HG02943 (cell line): ENCODE data around the gene XPO4.
"Not testable (repeated sequence)": the region's sequence is repeated elsewhere in the genome, so short reads cannot be mapped to it uniquely, and the experiment has no call there.

Source experiments
- ATAC-seq: cut with Tn5 transposase; IDR thresholded peaks from one replicate; pipeline ENCODE4 v1.9.1; 2021; ENCODE audit warnings: mild to moderate bottlenecking, low read depth, moderate library complexity; ENCODE audit not compliant: unreplicated experiment

Gene XPO4

DNA sequence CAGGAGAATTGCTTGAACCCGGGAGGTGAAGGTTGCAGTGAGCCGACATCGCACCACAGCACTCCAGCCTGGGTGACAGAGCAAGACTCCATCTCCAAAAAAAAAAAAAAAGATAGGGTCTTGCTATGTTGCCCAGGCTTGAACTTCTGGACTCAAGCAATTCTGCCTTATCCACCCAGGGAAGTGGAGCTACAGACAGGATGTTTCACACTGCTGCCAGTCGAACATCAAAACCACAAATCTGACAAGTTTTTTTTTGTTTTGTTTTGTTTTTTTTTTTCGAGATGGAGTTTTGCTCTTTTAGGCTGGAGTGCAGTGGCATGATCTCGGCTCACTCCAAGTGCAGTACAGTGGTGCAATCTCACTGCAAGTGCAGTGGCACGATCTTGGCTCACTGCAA, 10.8 kb downstream of the XPO4 start:
- ATAC-seq = no peak

DNA sequence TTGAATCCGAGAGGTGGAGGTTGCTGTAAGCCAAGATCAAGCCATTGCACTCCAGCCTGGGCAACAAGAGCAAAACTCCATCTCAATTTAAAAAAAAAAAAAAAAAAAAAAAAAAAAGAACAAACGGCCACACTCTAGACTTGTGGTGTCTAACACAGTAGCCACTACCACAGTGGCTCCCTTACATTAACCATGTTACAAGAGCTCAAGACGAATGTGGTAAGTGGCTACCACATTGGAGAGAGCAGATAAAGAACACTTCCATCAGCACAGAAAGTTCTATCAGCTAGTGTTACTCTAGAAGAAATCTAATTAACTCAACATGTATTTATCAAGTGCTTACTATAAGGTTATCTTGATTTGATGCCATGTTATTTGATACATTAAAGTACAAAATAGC, 11.5 kb downstream of the XPO4 start:
- ATAC-seq = no peak

GRCh38 chr13:20890540-20890939, 12.0 kb downstream of the XPO4 start:
- ATAC-seq = not testable (repeated sequence)

DNA sequence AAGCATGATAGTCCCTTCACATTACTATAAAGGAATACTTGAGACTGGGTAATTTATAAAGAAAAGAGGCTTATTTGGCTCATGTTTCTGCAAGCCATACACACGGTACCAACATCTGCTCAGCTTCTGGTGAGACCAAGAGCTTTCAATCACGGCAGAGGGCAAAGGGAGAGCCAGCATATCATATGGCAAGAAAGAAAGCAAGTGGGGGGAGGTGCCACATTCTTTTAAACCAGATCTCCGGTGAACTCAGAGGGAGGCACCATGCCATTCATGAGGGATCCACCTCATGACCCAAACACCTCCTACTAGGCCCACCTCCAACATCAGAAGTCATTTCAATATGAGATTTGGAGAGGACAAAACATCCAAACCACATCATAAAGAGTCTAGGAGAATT, 20.3 kb downstream of the XPO4 start:
- no peak for ATAC-seq

DNA sequence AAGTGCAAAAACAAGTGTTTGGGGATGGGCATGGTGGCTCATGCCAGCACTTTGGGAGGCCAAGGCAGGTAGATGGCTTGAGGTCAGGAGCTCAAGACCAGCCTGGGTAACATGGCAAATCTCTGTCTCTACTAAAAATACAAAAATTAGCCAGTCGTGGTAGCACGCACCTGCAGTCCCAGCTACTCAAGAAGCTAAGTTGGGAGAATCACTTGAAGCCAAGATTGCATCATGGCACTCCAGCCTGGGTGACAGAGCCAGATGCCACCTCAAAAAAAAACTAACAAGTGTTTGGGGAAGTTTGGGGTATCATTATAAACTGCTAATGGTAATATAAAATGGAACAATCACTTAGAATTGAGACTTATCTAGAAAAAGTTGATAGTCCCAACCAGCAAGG, 24.6 kb downstream of the XPO4 start:
- ATAC-seq = no peak

GRCh38 chr13:20876802-20877201, 25.7 kb downstream of the XPO4 start:
- ATAC-seq = not testable (repeated sequence)

DNA sequence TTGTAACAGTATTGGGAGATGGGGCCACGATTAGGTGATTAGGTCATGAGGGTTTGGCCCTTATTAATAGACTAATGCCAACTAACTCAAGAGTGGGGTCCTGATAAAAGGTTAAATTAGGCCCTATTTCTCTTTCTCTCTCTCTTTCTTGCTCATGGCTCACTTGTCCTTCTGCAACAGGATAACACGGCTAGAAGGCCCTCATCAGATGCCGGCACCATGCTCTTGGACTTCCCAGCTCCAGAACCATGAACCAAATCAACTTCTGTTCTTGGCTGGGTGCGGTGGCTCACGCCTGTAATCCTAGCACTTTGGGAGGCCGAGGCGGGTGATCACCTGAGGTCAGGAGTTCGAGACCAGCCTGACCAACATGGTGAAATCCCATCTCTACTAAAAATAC, 28.1 kb downstream of the XPO4 start:
- not testable (repeated sequence) for ATAC-seq

- no peak for ATAC-seq
Observed at GRCh38 chr13:20873348-20873747, 29.2 kb downstream of the XPO4 start.

DNA sequence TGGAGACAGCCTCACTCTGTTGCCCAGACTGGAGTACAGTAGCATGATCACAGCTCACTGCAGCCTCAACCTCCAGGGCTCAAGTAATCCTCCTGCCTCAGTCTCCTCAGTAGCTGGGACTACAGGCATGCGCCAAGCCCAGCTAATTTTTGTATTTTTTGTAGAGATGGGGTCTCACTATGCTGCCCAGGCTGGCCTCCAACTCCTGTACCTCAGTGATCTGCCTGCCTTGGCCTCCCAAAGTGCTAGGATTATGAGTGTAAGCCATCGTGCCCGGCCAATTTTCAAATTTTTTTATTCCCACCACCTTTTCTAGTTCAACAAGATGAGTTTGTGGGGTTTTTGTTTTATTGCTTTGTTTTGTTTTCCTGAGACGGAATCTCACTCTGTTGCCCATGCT, 31.7 kb downstream of the XPO4 start:
- no peak for ATAC-seq

GRCh38 chr13:20869540-20869939, 33.0 kb downstream of the XPO4 start:
- no peak for ATAC-seq

GRCh38 chr13:20867408-20867807, 35.1 kb downstream of the XPO4 start:
- no peak for ATAC-seq

DNA sequence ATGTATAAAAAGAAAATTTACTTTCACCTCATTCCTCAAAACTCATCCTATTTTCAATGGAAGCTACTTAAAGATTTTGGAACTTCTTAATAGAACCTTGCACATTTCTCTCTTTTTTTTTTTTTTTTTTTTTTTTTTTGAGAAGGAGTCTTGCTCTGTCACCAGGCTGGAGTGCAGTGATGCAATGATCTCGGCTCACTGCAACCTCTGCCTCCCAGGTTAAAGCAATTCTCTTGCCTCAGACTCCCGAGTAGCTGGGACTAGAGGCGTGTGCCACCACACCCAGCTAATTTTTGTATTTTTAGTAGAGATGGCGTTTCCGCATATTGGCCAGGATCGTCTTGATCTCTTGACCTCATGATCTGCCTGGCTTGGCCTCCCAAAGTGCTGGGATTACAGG, 40.9 kb downstream of the XPO4 start:
- not testable (repeated sequence) for ATAC-seq

GRCh38 chr13:20860844-20861243, 41.7 kb downstream of the XPO4 start:
- no peak for ATAC-seq

DNA sequence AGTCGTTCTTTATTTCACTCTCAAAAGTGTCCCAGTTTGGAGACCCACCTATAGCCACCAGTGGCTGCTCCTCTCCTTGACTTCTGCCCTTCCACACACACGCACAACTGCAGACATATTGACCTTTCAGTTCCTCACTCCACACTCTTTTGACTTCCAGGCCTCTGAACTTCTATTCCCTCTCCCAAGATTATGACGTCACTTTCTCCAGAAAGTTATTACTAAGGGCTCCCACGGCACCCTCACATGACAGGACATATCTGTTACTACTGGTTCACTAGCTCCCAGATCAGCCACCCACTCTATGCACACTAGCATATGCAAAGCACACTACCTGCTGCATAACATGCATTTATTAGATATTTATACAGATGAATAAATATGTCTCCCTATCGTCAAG, 45.9 kb downstream of the XPO4 start:
- ATAC-seq = no peak

DNA sequence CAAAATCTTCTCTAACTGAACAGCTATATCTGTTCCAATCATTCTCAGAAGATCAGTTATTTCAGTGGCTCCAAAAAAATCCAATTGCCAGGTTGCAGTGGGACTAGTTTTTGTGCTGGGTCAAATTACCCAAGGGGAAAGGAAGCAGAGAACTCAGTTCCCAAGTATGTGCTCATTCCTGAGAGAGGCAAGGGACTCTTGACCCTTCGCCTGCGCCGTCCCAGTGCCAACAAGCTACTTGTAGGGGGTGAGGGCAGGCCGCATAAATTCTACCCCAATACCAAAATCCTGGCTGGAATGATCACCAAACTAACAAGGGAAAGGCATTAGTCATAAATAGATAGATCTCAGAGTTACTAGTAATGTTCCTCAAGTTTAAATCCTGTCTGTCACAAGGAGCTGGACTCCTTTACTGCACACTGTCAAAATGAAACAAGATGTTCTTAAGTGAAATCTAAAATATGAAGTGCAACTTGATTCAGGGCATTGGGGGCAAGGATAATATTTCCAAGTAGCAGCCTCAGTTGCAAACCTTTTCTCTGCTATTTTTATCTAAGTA, 50.6 kb downstream of the XPO4 start:
- ATAC-seq = no peak

DNA sequence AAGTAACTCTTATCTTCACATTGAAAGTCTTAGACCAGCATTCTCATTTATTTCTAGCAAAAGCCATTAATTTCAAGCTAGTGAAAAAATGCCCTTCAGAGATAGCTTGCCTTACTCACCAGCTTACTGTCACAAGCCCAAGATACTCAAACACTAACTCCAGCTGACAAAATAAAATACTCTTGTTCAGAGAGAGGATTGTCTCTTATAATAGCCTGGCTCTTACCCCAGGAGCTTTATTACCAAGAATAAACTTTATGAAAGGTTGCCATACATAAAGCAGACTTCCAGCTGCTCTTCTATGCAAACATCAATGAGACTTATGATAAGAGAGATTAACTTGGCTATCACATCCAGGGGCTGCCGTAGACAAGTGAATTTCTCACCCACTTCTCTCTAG, 53.6 kb downstream of the XPO4 start:
- no peak for ATAC-seq

- no peak for ATAC-seq
Observed at GRCh38 chr13:20848203-20848602, 54.3 kb downstream of the XPO4 start.

DNA sequence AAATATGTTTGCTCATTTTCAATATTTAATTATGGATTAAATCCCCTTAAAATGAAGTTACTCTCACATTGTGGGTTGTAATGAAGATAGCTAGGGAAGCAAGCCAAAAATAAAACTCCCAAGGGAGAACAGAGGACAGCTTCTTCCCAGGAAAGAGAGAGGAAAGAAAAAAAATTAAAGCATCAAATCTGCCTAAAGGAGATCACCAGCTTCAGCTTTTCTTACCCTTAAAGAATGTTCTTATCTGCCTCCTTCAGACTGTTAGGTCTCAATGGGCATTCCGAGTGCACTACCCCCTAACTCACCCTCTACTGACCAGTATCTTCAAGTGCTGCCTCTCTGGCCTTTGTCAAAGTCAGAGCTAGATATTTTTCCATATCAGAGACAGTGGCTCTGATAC, 55.2 kb downstream of the XPO4 start:
- ATAC-seq = no peak

GRCh38 chr13:20843166-20843565, 59.4 kb downstream of the XPO4 start:
- no peak for ATAC-seq

GRCh38 chr13:20840568-20840967, 62.0 kb downstream of the XPO4 start:
- ATAC-seq = no peak

DNA sequence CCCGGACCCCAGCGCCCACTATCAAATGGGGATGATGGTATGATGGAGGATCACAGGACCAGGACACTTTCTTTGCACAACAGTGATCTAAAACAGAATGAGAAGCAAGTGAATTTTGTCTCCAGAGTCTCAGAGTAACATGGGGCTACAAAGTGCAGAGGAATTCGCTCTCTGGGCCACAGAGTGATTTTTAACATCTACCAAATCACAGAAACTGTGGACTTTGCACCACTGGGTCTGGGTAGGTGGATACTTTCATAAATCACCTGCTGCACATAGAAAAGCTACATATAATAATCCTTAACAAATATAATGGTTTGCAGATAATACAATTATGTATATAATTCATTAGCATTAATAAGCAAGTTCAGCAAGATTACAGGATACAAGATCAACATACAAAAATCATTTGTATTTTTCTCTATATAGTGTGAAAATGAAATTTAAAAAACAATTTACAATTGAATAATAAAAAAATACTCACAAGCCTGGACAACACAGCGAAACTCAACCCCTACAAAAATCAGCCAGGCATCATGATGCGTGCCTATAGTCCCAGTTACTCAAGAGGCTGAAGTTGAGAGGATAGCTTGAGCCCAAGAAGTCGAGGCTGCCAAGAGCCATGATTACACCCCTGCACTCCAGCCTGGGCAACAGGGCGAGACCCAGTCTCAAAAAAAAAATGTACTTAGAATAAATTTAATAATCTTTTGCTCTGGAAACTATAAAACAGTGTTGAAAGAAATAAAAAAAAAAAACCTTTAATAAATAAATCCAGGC, 68.5 kb downstream of the XPO4 start:
- no peak for ATAC-seq

DNA sequence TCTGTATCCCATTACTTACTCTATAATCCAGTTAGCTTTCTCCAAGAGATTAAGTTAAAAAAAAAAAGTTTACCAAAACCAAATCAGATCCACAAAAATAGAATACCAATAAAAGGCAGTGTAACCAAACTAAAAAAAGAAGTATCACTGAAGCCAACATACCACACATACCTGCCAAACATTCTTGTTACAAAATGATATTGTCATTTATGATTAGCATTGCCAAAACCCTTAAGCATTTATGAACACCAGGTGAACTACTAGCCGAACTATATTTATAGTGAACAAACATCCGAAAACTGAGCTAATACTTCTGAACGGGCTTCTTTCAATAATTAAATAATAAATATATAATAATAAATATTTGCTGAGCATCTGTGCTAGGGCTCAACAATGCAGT, 69.7 kb downstream of the XPO4 start:
- ATAC-seq = no peak
